HG02840 (cell line): ENCODE results near the gene SHFL.

Experiments
- ATAC-seq: cut with Tn5 transposase; IDR thresholded peaks from one replicate; pipeline ENCODE4 v1.9.1; 2021; ENCODE audit warnings: mild to moderate bottlenecking, moderate library complexity, moderate number of reproducible peaks; ENCODE audit not compliant: unreplicated experiment, low FRiP score

Gene SHFL

GRCh38 chr19:10086591-10087192 lies 575 bp downstream of the SHFL start:
- ATAC-seq = no peak

- no peak for ATAC-seq
Measured at GRCh38 chr19:10087296-10088061, 1.4 kb downstream of the SHFL start.

- no peak for ATAC-seq
Measured at GRCh38 chr19:10088949-10089554, 2.9 kb downstream of the SHFL start.

DNA sequence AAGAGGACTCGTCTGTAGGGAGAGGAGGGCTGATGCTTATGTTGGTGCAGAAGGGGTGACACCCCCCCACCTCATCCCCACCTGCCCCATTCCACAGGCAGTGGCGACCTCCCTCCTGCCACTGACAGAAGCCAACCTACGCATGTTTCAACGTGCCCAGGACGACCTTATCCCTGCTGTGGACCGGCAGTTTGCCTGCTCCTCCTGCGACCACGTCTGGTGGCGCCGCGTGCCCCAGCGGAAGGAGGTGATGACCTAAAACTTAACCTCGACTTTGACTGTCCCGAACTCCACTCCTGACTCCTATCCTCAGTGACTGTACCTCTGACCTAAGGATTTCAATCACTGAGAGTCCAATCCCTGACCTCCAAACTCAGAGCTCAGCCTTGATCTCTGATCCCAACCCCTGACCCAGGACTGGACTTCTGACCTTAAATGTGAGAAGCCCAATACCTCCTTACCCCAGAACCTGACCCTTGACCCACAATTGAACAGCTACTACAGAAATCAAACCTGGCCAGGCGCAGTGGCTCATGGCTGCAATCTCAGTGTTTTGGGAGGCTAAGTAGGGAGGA lies 3.8 kb downstream of the SHFL start:
- no peak for ATAC-seq

DNA sequence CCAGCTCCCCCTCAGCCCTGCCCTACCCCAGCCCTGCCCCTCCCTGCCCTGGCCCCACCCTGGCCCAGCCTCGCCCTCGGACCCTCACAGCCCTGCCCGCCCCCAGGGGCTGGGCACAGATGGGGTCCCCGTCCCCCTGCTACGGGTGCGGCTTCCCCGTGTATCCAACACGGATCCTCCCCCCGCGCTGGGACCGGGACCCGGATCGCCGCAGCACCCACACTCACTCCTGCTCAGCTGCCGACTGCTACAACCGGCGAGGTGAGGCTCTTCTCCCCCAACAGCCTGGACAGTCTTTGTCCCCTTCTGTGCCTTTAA lies 5.2 kb downstream of the SHFL start:
- no peak for ATAC-seq

- ATAC-seq = no peak
Measured at GRCh38 chr19:10091895-10092641, 6.0 kb downstream of the SHFL start.

GRCh38 chr19:10092648-10093294 lies 6.7 kb downstream of the SHFL start:
- ATAC-seq = no peak

DNA sequence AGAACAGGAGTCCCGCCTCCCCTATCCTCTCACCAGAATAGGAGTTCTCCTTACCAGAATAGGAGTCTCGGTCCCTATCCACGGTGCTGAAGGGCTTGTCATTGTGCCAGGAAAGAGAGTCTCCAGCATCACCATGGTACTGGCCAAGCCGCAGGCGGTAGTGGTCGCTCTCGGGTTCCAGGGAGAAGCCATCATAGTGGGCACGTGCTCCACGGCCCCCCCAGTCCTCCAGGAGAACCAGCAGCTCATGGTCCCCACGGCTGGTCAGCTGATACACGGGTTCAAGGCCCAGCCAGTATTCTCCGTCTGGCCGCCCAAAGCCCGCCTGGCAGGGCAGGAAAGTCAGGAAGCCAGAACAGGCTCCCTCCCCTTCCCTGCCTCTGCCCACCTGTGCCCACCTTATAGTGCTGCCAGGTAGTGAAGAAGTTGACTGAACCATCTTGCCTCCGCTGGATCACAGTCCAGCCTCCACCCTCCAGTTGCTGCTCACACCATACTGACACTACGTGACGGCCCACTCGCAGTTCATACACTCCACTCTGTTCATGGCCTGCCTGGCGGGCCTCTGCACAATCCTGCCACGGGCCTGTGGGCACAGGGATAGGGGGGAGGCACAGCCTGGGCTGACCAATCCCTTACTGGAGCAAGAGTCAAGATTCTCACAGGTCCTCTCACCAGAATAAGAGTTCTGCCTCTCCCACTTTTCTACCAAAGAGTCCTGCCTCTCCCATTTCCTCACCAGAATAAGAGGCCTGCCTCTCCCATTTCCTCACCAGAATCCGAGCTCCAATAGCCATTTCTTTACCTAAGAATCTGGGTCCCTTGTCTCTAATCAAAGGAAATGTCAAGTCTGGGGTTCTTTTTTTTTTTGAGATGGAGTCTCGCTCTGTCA lies 7.4 kb downstream of the SHFL start:
- ATAC-seq = no peak

- peak; percentile 3 for ATAC-seq
Measured at GRCh38 chr19:10095622-10095947, 9.5 kb downstream of the SHFL start.

- peak; percentile 67 for ATAC-seq
Measured at GRCh38 chr19:10095948-10096614, 10.0 kb downstream of the SHFL start.

DNA sequence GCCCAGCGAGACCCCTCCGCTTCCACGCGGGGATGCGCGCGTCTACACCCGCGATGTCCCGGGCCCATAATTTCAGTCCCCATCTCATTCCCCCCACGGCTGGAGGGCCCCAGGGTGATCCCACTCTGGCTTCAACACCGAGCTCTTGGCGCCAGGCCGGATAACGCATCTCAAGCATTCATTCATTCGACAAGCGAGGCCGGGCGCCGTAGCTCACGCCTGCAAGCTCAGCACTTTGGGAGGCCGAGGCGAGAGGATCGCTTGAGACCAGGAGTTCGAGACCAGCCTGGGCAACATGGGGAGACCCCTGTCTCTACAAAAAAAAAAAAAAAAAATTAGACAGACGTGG lies 10.5 kb downstream of the SHFL start:
- no peak for ATAC-seq

DNA sequence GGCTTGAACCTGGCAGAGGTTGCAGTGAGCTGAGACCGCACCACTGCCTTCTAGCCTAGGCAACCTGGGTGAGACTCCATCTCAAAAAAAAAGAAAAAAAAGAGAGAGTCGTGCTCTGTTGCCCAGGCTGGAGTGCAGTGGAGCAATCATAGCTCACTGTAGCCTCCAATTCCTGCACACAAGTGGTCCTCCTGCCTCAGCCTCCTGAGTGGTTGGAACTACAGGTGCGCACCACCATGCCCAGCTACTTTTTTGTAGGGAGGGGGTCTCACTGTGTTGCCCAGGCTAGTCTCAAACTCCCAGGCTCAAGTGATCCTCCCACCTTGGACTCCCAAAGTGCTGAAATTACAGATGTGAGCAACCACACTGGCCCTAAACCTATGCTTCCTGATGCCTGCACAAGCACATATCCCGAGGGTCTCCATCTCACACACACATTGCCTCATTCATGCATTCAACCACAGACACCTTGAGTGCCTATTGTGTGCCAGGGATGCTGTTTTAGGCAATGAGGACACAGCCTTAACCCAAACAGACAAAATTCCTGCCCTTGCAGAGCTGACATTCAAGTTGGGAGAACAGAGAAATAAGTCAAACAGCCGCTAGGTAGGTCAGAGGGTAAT lies 14.2 kb downstream of the SHFL start:
- no peak for ATAC-seq

DNA sequence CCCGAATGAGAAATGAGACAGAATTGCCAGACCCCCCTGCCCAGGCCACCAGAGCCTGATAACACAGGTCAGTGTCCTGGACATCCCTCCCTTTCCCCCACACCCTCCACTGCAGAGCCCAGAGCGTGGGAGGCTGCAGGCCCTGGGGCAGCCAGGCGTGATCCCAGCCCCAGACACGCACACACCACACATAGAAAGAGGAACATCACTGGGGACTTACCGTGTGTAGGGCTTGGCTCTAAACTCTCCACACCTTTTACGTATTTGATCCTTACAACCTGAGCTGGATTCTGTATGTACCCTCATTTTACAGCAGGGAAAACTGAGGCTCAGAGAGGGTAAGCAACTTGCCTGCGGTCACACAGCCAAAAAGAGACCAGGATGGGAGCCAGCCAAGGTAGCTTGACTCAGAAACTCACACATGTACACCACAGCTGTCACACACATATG lies 16.7 kb downstream of the SHFL start:
- ATAC-seq = peak; percentile 21

DNA sequence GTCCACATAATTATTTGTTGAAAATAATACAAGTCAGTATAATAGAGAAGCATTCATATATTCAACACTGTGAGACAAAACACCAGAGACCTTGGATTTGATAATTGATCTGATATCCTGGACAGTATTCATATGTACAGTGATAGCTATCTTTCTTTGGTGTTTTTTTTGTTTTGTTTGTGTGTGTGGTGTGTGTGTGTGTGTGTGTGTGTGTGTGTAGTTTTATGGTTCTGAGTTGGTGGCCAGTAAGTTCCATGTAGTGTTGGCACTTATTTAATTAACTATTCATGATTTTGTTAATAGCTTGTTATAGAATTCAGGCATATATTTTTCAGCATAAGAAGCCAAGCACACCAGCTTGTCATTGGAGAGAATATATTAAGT lies 18.0 kb downstream of the SHFL start:
- no peak for ATAC-seq

DNA sequence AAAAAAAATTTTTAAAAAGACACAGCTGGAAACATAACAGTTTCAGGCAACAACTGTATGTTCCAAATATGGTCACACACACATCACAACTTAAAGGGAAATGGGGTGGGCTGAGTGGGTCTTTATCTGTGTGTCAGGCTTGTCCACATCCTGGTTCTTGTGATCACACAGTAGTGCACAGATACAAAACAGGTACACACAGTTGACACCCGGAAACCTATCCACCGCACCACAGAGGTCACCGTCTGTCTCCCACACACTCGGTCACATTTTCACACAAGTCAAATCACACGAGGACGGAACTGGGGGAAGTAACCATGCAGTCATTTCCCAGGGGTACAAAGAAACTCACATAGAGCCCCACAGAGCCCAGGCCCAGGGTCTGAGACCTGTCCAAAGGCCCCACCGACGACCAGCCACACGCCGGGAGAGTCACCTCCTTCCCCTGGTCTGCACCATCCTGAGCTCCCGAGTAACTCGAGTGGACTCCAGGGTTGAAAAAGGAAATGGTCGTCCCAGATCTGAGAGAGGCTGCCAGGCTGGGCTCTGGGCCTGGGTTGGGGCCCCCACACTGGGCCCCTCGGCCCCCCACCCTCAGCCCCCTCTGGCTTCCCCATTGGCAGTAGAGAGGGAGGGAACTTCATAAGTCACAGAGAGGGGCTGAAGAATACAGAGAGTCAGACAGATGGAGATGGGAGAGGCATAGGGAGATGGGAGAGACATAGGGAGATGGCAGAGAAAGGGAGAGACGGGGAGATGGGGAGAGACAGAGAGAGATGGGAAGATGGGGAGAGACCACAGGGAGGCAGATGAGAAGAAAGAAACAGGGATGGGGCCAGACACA lies 18.8 kb downstream of the SHFL start:
- peak; percentile 35 for ATAC-seq

DNA sequence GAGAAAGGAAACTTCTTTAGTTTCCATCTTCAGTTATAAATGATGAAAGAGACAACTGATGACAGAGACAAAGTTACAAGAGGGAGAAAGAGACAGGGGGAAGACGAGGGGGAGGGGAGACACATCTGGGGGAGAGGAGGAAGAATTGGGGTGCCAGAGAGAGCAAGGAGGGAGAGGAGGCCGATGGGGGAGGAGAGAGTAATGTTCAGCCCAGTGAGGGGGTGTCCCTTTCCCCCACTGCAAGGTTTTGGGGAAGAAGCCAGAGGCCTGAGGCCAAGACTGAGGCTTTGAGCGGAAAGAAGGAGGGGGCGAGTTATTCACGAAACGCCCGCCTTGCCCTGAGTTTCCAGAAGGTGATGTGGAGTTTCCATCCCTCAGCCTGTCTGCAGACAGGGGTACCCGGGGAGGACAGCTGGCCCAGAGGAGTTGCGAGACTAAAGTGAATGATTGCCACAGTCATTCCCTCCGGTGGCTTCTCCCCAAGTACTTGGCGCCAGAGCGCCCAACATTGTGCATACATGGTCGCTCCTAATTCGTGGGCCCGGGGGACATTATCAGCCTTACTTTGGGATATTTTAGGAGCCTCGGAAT lies 19.5 kb downstream of the SHFL start:
- ATAC-seq = peak; percentile 26

GRCh38 chr19:10106100-10106936 lies 20.2 kb downstream of the SHFL start, which contains the start of gene PPAN:
PPAN (plus strand) TSS chr19:10106362; CDS start chr19:10106395, 33 bp downstream.
- ATAC-seq = peak; percentile 42
